ENCODE results near the gene GCK. TPM values are rescaled to one million over a fixed set of nuclear protein-coding genes. Genes with fewer than 3 reads are reported as not detected.

Gene GCK
- total RNA-seq, 1 donor from 2014 or later = 0.37 TPM

Other genes with a start within 250 kb of the GCK start
- gene SPDYE1, start 191.5 kb downstream of the GCK start, total RNA-seq = not detected in 3 replicates
- gene DBNL, start 144.7 kb downstream of the GCK start, total RNA-seq = 95.5 to 115 TPM (median 97.1 TPM) in 3 replicates
- gene PGAM2, start 123.9 kb downstream of the GCK start, total RNA-seq = 0.25 to 0.41 TPM in 2 of 3 replicates, not detected in the other
- 14.3 to 19.0 TPM (median 15.5 TPM) in 3 replicates for gene POLM, start 106.9 kb downstream of the GCK start, total RNA-seq
- gene AEBP1, start 85.1 kb downstream of the GCK start, total RNA-seq = 242 to 422 TPM (median 412 TPM) in 3 replicates
- 49.2 to 64.5 TPM (median 57.3 TPM) in 3 replicates for gene POLD2, start 65.9 kb downstream of the GCK start, total RNA-seq
- gene MYL7, start 48.1 kb downstream of the GCK start, total RNA-seq = not detected in 3 replicates
- 126 to 133 TPM (median 131 TPM) in 3 replicates for gene YKT6, start 11.5 kb upstream of the GCK start, total RNA-seq
- gene CAMK2B, start 136.2 kb upstream of the GCK start, total RNA-seq = 0.27 to 0.82 TPM (median 0.48 TPM) in 3 replicates